RWPE2 (cell line): Measurements from ENCODE around the gene CBFA2T2.
A peak's percentile ranks its signal among the peaks of the same experiment; 100 is the strongest.

Experiments used
- ATAC-seq: fragments of 200-7000 bp; cut with Tn5 transposase; 3 replicates; pipeline ENCODE4 v1.9.1; 2021; ENCODE audit warnings: low read depth
- DNase-seq: peaks from one replicate; pipeline ENCODE4 v3.0.0-alpha.2; 2020; ENCODE audit warnings: low spot score
- H3K27ac ChIP-seq: fragments of 450-650 bp; 2 replicates; pipeline ENCODE4 v1.5.1; 2017; ENCODE audit warnings: mild to moderate bottlenecking; ENCODE audit not compliant: poor library complexity, severe bottlenecking
- H3K27me3 ChIP-seq: fragments of 250-450 bp; sonication (Bioruptor Pico); 2 replicates; pipeline ENCODE4 v1.5.1; 2021; ENCODE audit warnings: mild to moderate bottlenecking, moderate library complexity; ENCODE audit not compliant: insufficient read depth, poor library complexity, severe bottlenecking
- H3K36me3 ChIP-seq: fragments of 250-450 bp; sonication (Bioruptor Pico); 2 replicates; pipeline ENCODE4 v1.5.1; 2020; ENCODE audit warnings: low read depth, mild to moderate bottlenecking, moderate library complexity
- H3K4me1 ChIP-seq: fragments of 250-450 bp; sonication (Bioruptor Pico); 2 replicates; pipeline ENCODE4 v1.5.1; 2021; ENCODE audit warnings: mild to moderate bottlenecking, moderate library complexity; ENCODE audit not compliant: insufficient read depth, poor library complexity, severe bottlenecking
- H3K4me3 ChIP-seq: fragments of 250-450 bp; sonication (Bioruptor Pico); 2 replicates; pipeline ENCODE4 v1.5.1; 2021; ENCODE audit warnings: mild to moderate bottlenecking, moderate library complexity; ENCODE audit not compliant: severe bottlenecking
- H3K9me3 ChIP-seq: fragments of 250-450 bp; sonication (Bioruptor Pico); 2 replicates; pipeline ENCODE4 v1.5.1; 2021; ENCODE audit warnings: mild to moderate bottlenecking, moderate library complexity; ENCODE audit not compliant: severe bottlenecking
- CTCF ChIP-seq: fragments of 450-650 bp; IDR thresholded peaks from one replicate; pipeline ENCODE4 v1.5.1; 2017; ENCODE audit warnings: mild to moderate bottlenecking, moderate library complexity; ENCODE audit not compliant: poor library complexity, severe bottlenecking

Gene CBFA2T2

GRCh38 chr20:33650753-33651561 lies 161.1 kb downstream of the CBFA2T2 start:
- TF ChIP-seq CTCF, result no peak
- H3K27ac ChIP-seq, result no peak overlapping the region
- no peak for DNase-seq

GRCh38 chr20:33651562-33652048 lies 161.7 kb downstream of the CBFA2T2 start:
- no peak for DNase-seq
- H3K27ac ChIP-seq, result no peak overlapping the region
- no peaks in the 10 kb centered on the region for H3K9me3 ChIP-seq
- no peaks in the 10 kb centered on the region for H3K4me1 ChIP-seq
- no peak overlapping the region for H3K4me3 ChIP-seq
- H3K36me3 ChIP-seq, result no peaks in the 10 kb centered on the region
- no peaks in the 10 kb centered on the region for H3K27me3 ChIP-seq
- no peak for TF ChIP-seq CTCF
- no peak for ATAC-seq

More at GRCh38 chr20:33650753-33651561, 161.1 kb downstream of the CBFA2T2 start:
- H3K4me3 ChIP-seq, result no peak overlapping the region
- H3K27me3 ChIP-seq, result no peaks in the 10 kb centered on the region
- H3K36me3 ChIP-seq, result peaks cover under 1% of the 10 kb centered on the region; the same call in 1 of the 2 replicates
- peak; percentile 20; the same call in 2 of the 3 replicates for ATAC-seq
- no peaks in the 10 kb centered on the region for H3K4me1 ChIP-seq
- no peaks in the 10 kb centered on the region for H3K9me3 ChIP-seq

- no peaks in the 10 kb centered on the region for H3K36me3 ChIP-seq
- peak; percentile 66 for ATAC-seq
- H3K4me3 ChIP-seq, result no peak overlapping the region
- peak; percentile 84 for DNase-seq
- H3K27me3 ChIP-seq, result no peaks in the 10 kb centered on the region
- H3K9me3 ChIP-seq, result no peaks in the 10 kb centered on the region
- H3K4me1 ChIP-seq, result no peaks in the 10 kb centered on the region
- no peak overlapping the region for H3K27ac ChIP-seq
- peak; percentile 98 for TF ChIP-seq CTCF
Measured at GRCh38 chr20:33653218-33653899, 163.5 kb downstream of the CBFA2T2 start.

GRCh38 chr20:33653900-33654596 lies 164.2 kb downstream of the CBFA2T2 start:
- DNase-seq (peak; percentile 92), ATAC-seq (peak; percentile 33)
- H3K36me3 ChIP-seq, result no peaks in the 10 kb centered on the region
- H3K27ac ChIP-seq, result no peak overlapping the region
- no peak for TF ChIP-seq CTCF
- no peaks in the 10 kb centered on the region for H3K9me3 ChIP-seq
- H3K4me3 ChIP-seq, result no peak overlapping the region
- no peaks in the 10 kb centered on the region for H3K27me3 ChIP-seq
- H3K4me1 ChIP-seq, result no peaks in the 10 kb centered on the region
